Activated CD4-positive, alpha-beta T cell treated with anti-CD3 and anti-CD28 coated beads, Interleukin-2, amount 10 ng/mL, durations not matched to agents 24 days and 14 days (primary cell): ENCODE results near the gene HAAO. TPM values are rescaled to one million over a fixed set of nuclear protein-coding genes. Genes with fewer than 3 reads are reported as not detected.

Experiments
- DNase-seq: peaks from one replicate; pipeline ENCODE4 v3.0.0; 2022
- H3K27ac Mint-ChIP-seq: one replicate; pipeline ENCODE4 v1.8.0; 2022; ENCODE audit warnings: mild to moderate bottlenecking, mixed read lengths
- H3K27me3 Mint-ChIP-seq: one replicate; pipeline ENCODE4 v1.8.0; 2022; ENCODE audit warnings: mixed read lengths
- H3K36me3 Mint-ChIP-seq: one replicate; pipeline ENCODE4 v1.8.0; 2022; ENCODE audit warnings: low read depth, mild to moderate bottlenecking, mixed read lengths
- H3K4me1 Mint-ChIP-seq: one replicate; pipeline ENCODE4 v1.8.0; 2021; ENCODE audit warnings: mixed read lengths
- H3K4me3 Mint-ChIP-seq: one replicate; pipeline ENCODE4 v1.8.0; 2022; ENCODE audit warnings: mild to moderate bottlenecking, moderate library complexity, mixed read lengths
- H3K9me3 Mint-ChIP-seq: one replicate; pipeline ENCODE4 v1.8.0; 2021; ENCODE audit warnings: mixed read lengths
- intact Hi-C: fragments of 100-400 bp; cut with micrococcal nuclease; formaldehyde crosslinking; loops from one replicate; pipeline ENCODE4 v1.15.1; 2023
- total RNA-seq: library from RNA; stranded (reverse); gene quantifications from 2 replicates; pipeline ENCODE4 v1.2.3, GENCODE V29; 2022

HAAO gene
- total RNA-seq, 1 donor from 2014 or later: 0.26 TPM

DNA sequence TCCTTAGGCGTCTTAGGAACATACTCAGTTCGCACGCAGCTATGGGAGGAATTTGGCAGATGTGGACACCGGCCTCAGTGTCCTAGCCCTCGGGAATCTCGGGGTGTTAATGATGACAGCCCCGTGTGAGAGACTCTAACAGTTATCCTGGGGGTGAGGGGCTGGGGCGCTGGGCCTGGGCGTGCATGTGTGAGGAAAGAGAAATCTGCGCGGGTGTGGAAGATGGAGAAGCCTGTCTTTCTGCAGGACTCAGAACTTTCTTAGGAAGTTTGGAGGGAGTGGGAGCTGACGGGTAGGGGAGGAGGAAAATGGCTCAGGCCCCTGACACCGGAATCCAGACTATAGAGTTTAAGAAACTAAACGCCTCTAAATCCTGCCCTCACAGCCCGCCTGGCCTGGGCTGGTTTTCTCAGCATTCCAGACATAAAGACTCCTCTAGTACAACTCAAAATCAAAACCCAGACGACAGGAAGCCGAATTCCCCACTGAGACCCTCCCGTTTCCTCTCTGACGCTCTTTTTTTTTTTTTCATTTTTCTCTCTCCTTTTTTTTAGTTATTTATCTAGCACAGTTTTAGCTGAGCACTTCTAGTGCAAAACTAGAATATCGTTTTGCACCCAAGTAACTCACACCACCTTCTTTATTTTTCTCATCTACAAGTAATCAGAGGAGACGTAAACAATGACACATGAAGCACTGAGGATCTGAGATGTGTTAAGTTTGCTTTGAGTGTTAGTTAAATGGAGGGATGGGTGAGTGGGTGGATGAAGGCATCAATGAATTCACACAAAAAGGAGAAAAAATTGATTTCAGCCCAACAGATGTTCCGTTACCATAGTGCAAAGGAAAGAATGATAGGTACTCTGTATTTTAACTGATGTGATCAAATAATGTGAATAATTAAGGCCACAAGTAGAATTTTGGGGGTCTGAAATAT, 1.2 kb upstream of the HAAO start:
- DNase-seq: no peak
- intact Hi-C loops: no loop called here
- H3K36me3 Mint-ChIP-seq: no peaks in the 10 kb centered on the region

DNA sequence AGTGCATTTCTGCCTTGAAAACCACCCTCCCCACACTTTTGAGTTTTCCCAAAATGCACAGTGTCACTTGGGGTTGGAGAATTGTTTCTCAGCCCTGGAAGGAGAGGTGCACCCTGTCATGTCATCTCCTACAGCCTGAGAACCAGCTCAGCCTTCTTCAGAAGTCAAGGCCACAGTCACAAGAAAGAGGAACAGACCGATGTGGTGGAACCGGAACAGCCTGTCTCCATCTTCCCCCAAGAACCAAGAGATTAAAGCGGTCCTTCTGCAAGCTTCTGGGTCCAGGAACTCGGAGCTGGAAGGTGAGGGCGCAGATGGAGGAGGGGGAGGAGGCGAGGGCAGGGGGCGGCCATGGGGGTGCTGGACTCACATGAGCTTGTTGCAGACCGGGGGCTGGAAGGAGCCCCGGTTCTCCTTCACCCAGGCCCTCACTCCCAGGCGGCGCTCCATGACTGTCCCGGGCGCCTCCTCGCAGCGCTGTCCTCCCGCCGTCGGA, 248 bp downstream of the HAAO start:
- H3K27ac Mint-ChIP-seq: no peak overlapping the region
- H3K27me3 Mint-ChIP-seq: peaks cover 49% of the 10 kb centered on the region
- intact Hi-C loops: no loop called here
- no peak for DNase-seq
- H3K4me1 Mint-ChIP-seq: peaks cover 29% of the 10 kb centered on the region
- peak overlapping the region; percentile 72 for H3K4me3 Mint-ChIP-seq
- H3K9me3 Mint-ChIP-seq: peaks cover 5% of the 10 kb centered on the region
- no peaks in the 10 kb centered on the region for H3K36me3 Mint-ChIP-seq

More for the DNA sequence above, 1.2 kb upstream of the HAAO start:
- Mint-ChIP-seq H3K4me3 (peak overlapping the region; percentile 43), H3K9me3 (peaks cover 5% of the 10 kb centered on the region), H3K27me3 (peaks cover 49% of the 10 kb centered on the region), H3K4me1 (peaks cover 26% of the 10 kb centered on the region), H3K27ac (peak overlapping the region; percentile 14)

GRCh38 chr2:42791606-42792005, 777 bp downstream of the HAAO start:
- Mint-ChIP-seq H3K36me3 (no peaks in the 10 kb centered on the region), H3K4me1 (peaks cover 28% of the 10 kb centered on the region), H3K27me3 (peaks cover 49% of the 10 kb centered on the region), H3K9me3 (peaks cover 5% of the 10 kb centered on the region), H3K4me3 (peak overlapping the region; percentile 72), H3K27ac (no peak overlapping the region)
- DNase-seq: no peak
- intact Hi-C loops: no loop called here

DNA sequence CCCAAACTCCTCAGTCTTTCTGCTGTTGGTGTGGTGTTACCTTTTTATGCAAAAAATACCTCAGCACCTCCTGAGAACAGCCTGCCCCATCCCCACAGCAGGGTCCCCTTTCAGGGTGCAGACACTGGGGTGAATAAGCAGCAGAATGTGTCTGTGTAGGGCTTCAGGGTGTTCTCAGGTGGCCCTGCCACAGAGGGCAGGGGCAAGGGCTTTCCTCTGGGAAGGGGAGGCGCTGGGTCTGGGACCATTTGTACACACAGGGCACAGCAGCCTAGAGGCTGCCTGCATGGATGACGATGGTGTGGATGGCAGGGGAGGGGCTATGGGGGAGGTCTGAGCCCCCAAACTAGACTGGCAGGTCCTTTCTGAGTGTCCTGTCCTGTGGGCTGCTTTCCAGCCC, 2.6 kb downstream of the HAAO start:
- Mint-ChIP-seq H3K36me3 (no peaks in the 10 kb centered on the region), H3K4me3 (no peak overlapping the region), H3K9me3 (peaks cover 5% of the 10 kb centered on the region), H3K27ac (no peak overlapping the region), H3K27me3 (peaks cover 42% of the 10 kb centered on the region), H3K4me1 (peaks cover 17% of the 10 kb centered on the region)
- no peak for DNase-seq
- intact Hi-C loops: no loop called here

DNA sequence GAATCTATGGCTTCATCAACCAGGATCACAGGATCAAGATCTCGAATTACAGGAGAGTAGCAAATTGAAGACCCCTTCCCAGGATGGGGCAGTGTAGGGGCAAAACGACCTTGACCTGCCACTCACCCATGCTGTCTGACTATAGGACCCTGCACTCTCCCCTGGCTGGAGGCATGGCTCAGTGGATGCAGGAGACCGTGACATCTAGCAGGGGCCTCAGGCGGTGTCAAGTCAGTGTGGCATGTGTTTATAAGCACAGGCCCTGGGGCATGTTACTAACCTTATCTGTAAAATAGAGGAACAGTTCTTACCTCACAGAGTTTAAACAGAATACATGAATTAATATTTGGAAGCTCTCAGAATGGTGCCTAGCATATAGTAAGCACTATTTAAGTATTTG, 3.5 kb downstream of the HAAO start:
- Mint-ChIP-seq H3K4me1 (peaks cover 15% of the 10 kb centered on the region), H3K27me3 (peaks cover 33% of the 10 kb centered on the region), H3K36me3 (no peaks in the 10 kb centered on the region), H3K9me3 (peaks cover 5% of the 10 kb centered on the region), H3K27ac (no peak overlapping the region), H3K4me3 (no peak overlapping the region)
- DNase-seq: no peak
- intact Hi-C loops: no loop called here

GRCh38 chr2:42788478-42788793, 3.9 kb downstream of the HAAO start:
- Mint-ChIP-seq H3K27me3 (peaks cover 29% of the 10 kb centered on the region), H3K9me3 (peaks cover 5% of the 10 kb centered on the region), H3K27ac (no peak overlapping the region), H3K4me1 (peaks cover 11% of the 10 kb centered on the region), H3K36me3 (no peaks in the 10 kb centered on the region), H3K4me3 (no peak overlapping the region)
- DNase-seq: no peak
- intact Hi-C loops: no loop called here

DNA sequence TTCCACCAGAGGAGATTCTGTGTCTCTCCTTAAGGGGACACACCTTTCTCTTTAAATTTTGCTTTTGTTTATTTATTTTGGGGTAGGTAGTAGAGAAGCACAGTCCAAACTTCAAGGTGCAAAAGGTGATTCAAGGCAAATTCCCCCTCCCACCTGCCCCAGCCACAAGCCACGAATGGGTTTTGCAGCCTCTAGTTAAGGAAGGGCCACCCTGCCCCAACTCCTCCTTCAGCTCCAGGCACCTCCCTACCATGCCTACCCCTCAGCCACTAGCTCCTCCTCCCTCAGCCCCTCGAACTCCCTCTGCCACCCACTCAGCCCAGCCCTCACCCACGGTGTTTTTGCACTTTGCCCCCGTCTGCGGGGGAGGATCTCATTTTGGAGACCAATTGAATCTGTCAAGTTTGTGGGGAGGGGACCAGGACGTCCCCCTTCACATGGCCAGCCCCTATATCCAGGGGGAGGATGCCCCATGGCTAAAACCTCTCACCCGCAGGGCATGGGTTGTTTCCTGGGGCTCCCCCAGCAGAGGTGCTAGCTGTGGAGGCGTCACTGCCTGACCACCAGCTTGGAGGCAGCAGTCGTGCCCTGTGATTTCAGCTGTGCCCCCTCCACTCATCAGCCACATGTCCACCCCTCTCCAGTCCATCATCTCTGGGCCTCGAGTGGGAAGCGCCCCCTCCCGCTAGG, 4.5 kb downstream of the HAAO start:
- DNase-seq: no peak
- H3K4me1 Mint-ChIP-seq: peaks cover 8% of the 10 kb centered on the region
- H3K27me3 Mint-ChIP-seq: peaks cover 26% of the 10 kb centered on the region
- intact Hi-C loops: no loop called here
- H3K4me3 Mint-ChIP-seq: no peak overlapping the region
- no peak overlapping the region for H3K27ac Mint-ChIP-seq
- H3K36me3 Mint-ChIP-seq: no peaks in the 10 kb centered on the region
- H3K9me3 Mint-ChIP-seq: peaks cover 5% of the 10 kb centered on the region

DNA sequence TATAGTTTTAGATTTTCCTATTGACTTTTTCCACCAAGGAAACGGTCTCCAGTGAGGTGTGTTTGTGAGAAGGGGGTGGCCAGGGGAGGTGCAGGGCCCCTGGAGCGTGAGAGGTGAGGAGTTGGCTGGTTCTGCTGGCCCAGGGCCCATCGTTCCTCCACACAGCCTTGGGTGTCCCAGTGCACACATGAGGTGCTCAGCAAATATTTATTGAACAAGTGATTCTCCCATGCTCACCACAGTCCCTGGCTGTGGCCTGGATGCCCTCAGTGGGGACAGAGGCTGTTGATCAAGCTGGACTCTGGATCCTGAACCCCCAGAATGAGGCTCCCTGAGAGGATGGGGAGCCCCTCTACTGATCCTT, 5.0 kb downstream of the HAAO start:
- DNase-seq: no peak
- H3K27ac Mint-ChIP-seq: no peak overlapping the region
- H3K36me3 Mint-ChIP-seq: no peaks in the 10 kb centered on the region
- peaks cover 5% of the 10 kb centered on the region for H3K9me3 Mint-ChIP-seq
- peaks cover 23% of the 10 kb centered on the region for H3K27me3 Mint-ChIP-seq
- peaks cover 8% of the 10 kb centered on the region for H3K4me1 Mint-ChIP-seq
- no peak overlapping the region for H3K4me3 Mint-ChIP-seq
- intact Hi-C loops: no loop called here

GRCh38 chr2:42786561-42787345, 5.6 kb downstream of the HAAO start:
- no peak for DNase-seq
- H3K36me3 Mint-ChIP-seq: no peaks in the 10 kb centered on the region
- intact Hi-C loops: no loop called here
- peaks cover 6% of the 10 kb centered on the region for H3K4me1 Mint-ChIP-seq
- H3K9me3 Mint-ChIP-seq: peaks cover 5% of the 10 kb centered on the region
- H3K27ac Mint-ChIP-seq: no peak overlapping the region
- no peak overlapping the region for H3K4me3 Mint-ChIP-seq
- peaks cover 19% of the 10 kb centered on the region for H3K27me3 Mint-ChIP-seq

- no peaks in the 10 kb centered on the region for H3K36me3 Mint-ChIP-seq
- intact Hi-C loops: no loop called here
- H3K27ac Mint-ChIP-seq: no peak overlapping the region
- DNase-seq: no peak
- no peaks in the 10 kb centered on the region for H3K27me3 Mint-ChIP-seq
- peaks cover 6% of the 10 kb centered on the region for H3K4me1 Mint-ChIP-seq
- H3K9me3 Mint-ChIP-seq: no peaks in the 10 kb centered on the region
- H3K4me3 Mint-ChIP-seq: no peak overlapping the region
Observed at GRCh38 chr2:42784204-42784880, 8.0 kb downstream of the HAAO start.

DNA sequence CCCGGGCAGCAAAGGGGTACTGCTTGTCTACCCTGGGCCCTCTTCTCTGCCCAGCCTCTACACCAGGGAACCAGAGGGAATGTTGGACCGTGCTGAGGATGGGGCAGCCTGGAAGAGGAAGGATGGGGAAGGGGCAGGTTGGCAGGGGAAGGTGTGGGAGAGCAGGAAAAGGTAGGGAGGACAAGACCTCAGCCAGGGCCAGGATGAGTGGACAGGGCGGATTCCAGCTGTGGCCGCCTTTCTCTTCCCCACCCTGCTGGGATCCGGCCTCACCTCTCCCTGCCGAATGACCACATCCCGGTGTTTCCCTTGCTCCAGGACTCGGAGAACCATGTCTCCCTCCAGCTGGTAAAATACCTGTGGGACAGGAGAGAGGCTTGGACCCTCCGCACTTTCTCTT, 8.9 kb downstream of the HAAO start:
- DNase-seq: no peak
- no peaks in the 10 kb centered on the region for H3K27me3 Mint-ChIP-seq
- H3K36me3 Mint-ChIP-seq: no peaks in the 10 kb centered on the region
- H3K9me3 Mint-ChIP-seq: no peaks in the 10 kb centered on the region
- H3K4me1 Mint-ChIP-seq: peaks cover 6% of the 10 kb centered on the region
- intact Hi-C loops: no loop called here
- no peak overlapping the region for H3K27ac Mint-ChIP-seq
- H3K4me3 Mint-ChIP-seq: no peak overlapping the region

- Mint-ChIP-seq H3K36me3 (no peaks in the 10 kb centered on the region), H3K27me3 (no peaks in the 10 kb centered on the region), H3K4me1 (peaks cover 2% of the 10 kb centered on the region), H3K9me3 (no peaks in the 10 kb centered on the region), H3K4me3 (no peak overlapping the region), H3K27ac (no peak overlapping the region)
- no peak for DNase-seq
- intact Hi-C loops: no loop called here
Observed at GRCh38 chr2:42781181-42781580, 11.2 kb downstream of the HAAO start.

DNA sequence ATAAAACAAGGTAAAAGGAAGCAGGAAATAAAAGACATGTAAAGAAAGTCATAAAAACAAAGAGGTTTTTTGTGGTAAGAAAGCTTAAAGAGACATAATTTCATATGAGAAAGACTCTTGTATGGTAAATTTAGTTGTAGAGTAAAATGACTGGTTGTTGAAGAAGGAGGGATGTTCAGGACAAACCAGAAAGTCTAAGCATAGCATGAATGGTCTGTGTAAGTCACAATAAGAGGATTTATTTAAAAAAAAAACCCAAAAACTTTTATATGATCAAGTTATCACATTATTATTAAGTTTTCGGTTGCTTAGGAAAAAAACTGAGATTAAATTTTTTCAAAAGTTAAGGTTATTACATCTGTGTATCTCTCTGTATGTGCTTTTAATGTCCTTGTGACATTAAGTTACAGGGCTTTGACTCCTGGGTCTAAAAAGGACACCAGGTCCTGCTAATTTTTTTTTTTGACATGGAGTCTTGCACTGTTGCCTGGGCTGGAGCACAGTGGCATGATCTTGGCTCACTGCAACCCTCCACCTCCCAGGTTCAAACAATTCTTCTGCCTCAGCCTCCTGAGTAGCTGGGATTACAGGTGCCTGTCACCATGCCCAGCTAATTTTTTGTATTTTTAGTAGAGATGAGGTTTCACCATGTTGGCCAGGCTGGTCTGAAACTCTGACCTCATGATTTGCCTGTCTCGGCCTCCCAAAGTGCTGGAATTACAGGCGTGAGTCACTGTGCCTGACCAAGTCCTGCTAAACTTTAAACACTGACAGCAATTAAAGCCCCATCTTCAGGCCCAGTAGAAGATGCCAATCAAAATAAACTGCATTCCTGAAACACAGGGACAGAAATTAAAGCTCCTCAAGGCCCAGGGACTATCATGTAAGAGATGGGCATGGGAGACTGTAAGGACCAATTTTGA, 14.2 kb downstream of the HAAO start:
- Mint-ChIP-seq H3K9me3 (no peaks in the 10 kb centered on the region), H3K27ac (no peak overlapping the region), H3K4me1 (peaks cover 9% of the 10 kb centered on the region), H3K27me3 (no peaks in the 10 kb centered on the region), H3K36me3 (no peaks in the 10 kb centered on the region), H3K4me3 (no peak overlapping the region)
- DNase-seq: no peak
- intact Hi-C loops: no loop called here
